Stimulated activated naive B cell treated with anti-CD40 and anti-IgM and Interleukin-4, amounts not matched to agents 10 μg/mL and 1 μg/mL and 100 μg/mL, for 72 hours (primary cell): Measurements from ENCODE around the gene FCN2.

Experiments
- ATAC-seq, 2 donors: fragments of 150-1000 bp; cut with Tn5 transposase; replicated peaks; 2 replicates each; pipeline ENCODE4 v1.10.0; 2021; ENCODE audit warnings: moderate library complexity in 1 of 2
- DNase-seq: peaks from one replicate; pipeline ENCODE4 v3.0.0; 2021
- H3K27ac Mint-ChIP-seq: one replicate; pipeline ENCODE4 v1.8.0; 2022; ENCODE audit warnings: mild to moderate bottlenecking, mixed read lengths
- H3K27me3 Mint-ChIP-seq, 2 donors: one replicate each; pipeline ENCODE4 v1.8.0; 2022; ENCODE audit warnings: mixed read lengths in 2 of 2
- H3K36me3 Mint-ChIP-seq, 2 donors: one replicate each; pipeline ENCODE4 v1.8.0; 2022; ENCODE audit warnings: mixed read lengths in 2 of 2, mild to moderate bottlenecking in 1 of 2
- H3K4me1 Mint-ChIP-seq, 2 donors: one replicate each; pipeline ENCODE4 v1.8.0; 2022; ENCODE audit warnings: mixed read lengths in 2 of 2, mild to moderate bottlenecking in 1 of 2
- H3K4me3 Mint-ChIP-seq, 2 donors: one replicate each; pipeline ENCODE4 v1.8.0; 2022; ENCODE audit warnings: mild to moderate bottlenecking in 2 of 2, mixed read lengths in 2 of 2, moderate library complexity in 1 of 2
- H3K9me3 Mint-ChIP-seq, 2 donors: one replicate each; pipeline ENCODE4 v1.8.0; 2022; ENCODE audit warnings: mixed read lengths in 2 of 2, mild to moderate bottlenecking in 1 of 2

The FCN2 gene

DNA sequence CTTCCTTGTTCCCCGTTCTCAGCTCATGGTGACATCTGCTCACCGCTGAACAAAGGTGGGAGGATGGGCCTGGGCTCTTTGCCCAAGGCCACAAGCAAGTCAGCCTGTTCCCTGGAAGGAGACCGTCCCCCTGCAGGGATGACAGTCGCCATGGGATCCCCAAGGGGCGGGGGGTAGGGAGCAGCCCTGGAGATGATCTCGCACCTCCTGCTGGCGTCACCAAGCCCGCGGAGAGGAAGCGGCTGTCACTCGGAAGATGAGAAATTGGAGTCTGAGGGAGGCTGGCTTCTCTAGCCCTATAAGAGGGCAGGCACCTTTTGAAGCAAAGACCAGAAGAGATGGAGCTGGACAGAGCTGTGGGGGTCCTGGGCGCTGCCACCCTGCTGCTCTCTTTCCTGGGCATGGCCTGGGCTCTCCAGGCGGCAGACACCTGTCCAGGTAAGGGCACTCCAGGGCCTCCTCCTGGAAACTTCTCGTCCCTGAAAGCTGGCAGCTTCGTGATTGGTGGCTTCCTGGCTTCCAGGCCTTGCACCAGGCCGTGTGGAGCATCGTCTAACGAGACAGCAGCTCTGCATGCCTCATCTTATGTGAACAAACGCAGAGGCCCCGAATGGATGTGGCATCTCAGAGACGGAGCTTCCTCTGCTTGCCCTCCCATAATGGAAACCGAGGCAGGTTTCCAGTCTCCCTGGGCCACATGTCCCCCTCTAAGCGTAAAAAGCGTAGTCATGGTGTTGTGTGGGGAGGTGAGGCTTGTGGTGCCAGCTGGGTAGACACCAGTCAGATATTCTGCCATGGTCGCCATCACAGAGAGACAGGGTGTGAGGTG is at the start of gene FCN2:
TSS of gene FCN2 (plus strand) at position 327 of the 829 bp plus-strand sequence. CDS start at position 339, 12 bp downstream.
- Mint-ChIP-seq H3K36me3 (no peaks in the 10 kb centered on the region), H3K4me3 (no peak within 1 kb of the TSS), H3K9me3 (no peaks in the 10 kb centered on the region), H3K4me1 (no peaks in the 10 kb centered on the region), H3K27me3 (peaks cover 35 to 67% of the 10 kb centered on the region in 2 donors), H3K27ac (no peak within 1 kb of the TSS)
- ATAC-seq = no peak
- DNase-seq = no peak

DNA sequence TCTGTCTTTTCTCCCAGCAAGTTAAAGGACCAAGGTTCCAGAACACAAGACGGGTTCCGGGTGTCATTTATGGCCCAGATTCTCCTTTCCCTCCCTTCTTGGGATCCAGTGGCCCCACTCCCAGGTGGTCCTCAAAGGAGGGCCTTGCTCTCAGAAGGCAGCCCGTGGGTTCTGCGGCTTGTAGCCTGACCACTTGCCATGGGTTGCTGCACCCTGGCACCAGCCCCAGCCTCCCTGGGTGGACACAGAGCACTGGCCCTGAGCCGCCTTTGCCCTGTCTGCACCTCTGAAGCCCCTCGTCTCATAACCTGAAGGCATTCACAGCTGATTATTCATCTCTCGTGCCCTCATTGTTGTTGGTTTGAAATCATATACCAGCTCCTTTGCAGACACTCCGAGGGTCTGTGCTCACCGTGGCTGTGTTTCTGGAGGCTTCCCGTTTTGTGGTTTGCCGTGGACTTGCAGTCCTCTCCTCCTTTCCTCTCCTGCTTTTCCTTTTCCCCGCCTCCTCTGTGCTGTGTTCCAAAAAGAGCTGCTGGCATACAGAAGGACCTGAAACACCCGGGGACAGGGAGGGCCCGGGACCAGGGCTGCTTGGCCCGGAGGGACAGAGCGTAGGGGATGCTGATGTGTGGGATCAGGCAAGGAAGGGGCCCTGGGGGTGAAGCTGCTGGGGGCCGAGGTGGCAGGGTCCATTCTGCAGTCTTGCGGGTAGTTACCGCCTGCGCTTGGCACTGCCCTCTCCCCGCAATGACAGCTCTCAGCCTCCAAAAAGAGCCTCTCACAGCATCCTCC is 49.5 kb upstream of the FCN2 start:
- no peak overlapping the region for H3K27ac Mint-ChIP-seq
- no peak overlapping the region for H3K4me3 Mint-ChIP-seq
- ATAC-seq (no peak), DNase-seq (no peak)
- H3K36me3 Mint-ChIP-seq = no peaks in the 10 kb centered on the region
- no peaks in the 10 kb centered on the region for H3K27me3 Mint-ChIP-seq
- H3K4me1 Mint-ChIP-seq = no peaks in the 10 kb centered on the region
- no peaks in the 10 kb centered on the region for H3K9me3 Mint-ChIP-seq

- Mint-ChIP-seq H3K9me3 (no peaks in the 10 kb centered on the region), H3K27me3 (no peaks in the 10 kb centered on the region), H3K4me1 (no peaks in the 10 kb centered on the region), H3K27ac (no peak overlapping the region), H3K4me3 (no peak overlapping the region), H3K36me3 (no peaks in the 10 kb centered on the region)
- DNase-seq = no peak
- ATAC-seq = no peak
Observed at GRCh38 chr9:134832471-134832870, 48.1 kb upstream of the FCN2 start.

GRCh38 chr9:134833294-134833880 is 47.2 kb upstream of the FCN2 start:
- no peaks in the 10 kb centered on the region for H3K9me3 Mint-ChIP-seq

GRCh38 chr9:134834217-134834956 is 46.2 kb upstream of the FCN2 start:
- Mint-ChIP-seq H3K27me3 (no peaks in the 10 kb centered on the region), H3K4me1 (no peaks in the 10 kb centered on the region), H3K9me3 (no peaks in the 10 kb centered on the region), H3K4me3 (no peak overlapping the region), H3K36me3 (no peaks in the 10 kb centered on the region), H3K27ac (no peak overlapping the region)
- no peak for ATAC-seq
- DNase-seq = no peak

More at GRCh38 chr9:134833294-134833880, 47.2 kb upstream of the FCN2 start:
- Mint-ChIP-seq H3K27ac (no peak overlapping the region), H3K27me3 (no peaks in the 10 kb centered on the region), H3K4me1 (no peaks in the 10 kb centered on the region), H3K36me3 (no peaks in the 10 kb centered on the region), H3K4me3 (no peak overlapping the region)
- DNase-seq (no peak), ATAC-seq (no peak)

DNA sequence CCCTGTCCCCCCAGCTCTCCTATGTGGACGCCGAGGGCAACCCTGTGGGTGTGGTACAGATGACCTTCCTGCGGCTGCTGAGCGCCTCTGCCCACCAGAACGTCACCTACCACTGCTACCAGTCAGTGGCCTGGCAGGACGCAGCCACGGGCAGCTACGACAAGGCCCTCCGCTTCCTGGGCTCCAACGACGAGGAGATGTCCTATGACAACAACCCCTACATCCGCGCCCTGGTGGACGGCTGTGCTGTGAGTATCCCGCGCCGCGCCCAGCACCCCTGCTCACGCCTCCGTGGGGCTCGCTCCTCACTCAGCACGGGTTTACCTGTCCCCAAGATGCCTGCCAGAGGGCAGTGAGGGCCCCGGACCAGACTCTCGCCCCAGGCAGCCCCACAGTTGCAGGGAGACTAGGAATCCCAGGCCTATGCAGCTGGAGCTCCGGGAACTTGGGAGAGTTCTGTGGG is 45.6 kb upstream of the FCN2 start:
- ATAC-seq = no peak
- no peaks in the 10 kb centered on the region for H3K9me3 Mint-ChIP-seq
- no peak overlapping the region for H3K4me3 Mint-ChIP-seq
- no peaks in the 10 kb centered on the region for H3K4me1 Mint-ChIP-seq
- H3K27me3 Mint-ChIP-seq = no peaks in the 10 kb centered on the region
- no peak overlapping the region for H3K27ac Mint-ChIP-seq
- DNase-seq = no peak
- no peaks in the 10 kb centered on the region for H3K36me3 Mint-ChIP-seq

- DNase-seq (no peak), ATAC-seq (no peak)
- Mint-ChIP-seq H3K9me3 (no peaks in the 10 kb centered on the region), H3K36me3 (no peaks in the 10 kb centered on the region), H3K27me3 (no peaks in the 10 kb centered on the region), H3K4me3 (no peak overlapping the region), H3K4me1 (no peaks in the 10 kb centered on the region), H3K27ac (no peak overlapping the region)
Observed at GRCh38 chr9:134835448-134835847, 45.2 kb upstream of the FCN2 start.

- no peaks in the 10 kb centered on the region for H3K36me3 Mint-ChIP-seq
- ATAC-seq (no peak), DNase-seq (no peak)
- H3K27me3 Mint-ChIP-seq = no peaks in the 10 kb centered on the region
- no peaks in the 10 kb centered on the region for H3K4me1 Mint-ChIP-seq
- no peaks in the 10 kb centered on the region for H3K9me3 Mint-ChIP-seq
- no peak overlapping the region for H3K27ac Mint-ChIP-seq
- no peak overlapping the region for H3K4me3 Mint-ChIP-seq
Observed at GRCh38 chr9:134835987-134836386, 44.6 kb upstream of the FCN2 start.

DNA sequence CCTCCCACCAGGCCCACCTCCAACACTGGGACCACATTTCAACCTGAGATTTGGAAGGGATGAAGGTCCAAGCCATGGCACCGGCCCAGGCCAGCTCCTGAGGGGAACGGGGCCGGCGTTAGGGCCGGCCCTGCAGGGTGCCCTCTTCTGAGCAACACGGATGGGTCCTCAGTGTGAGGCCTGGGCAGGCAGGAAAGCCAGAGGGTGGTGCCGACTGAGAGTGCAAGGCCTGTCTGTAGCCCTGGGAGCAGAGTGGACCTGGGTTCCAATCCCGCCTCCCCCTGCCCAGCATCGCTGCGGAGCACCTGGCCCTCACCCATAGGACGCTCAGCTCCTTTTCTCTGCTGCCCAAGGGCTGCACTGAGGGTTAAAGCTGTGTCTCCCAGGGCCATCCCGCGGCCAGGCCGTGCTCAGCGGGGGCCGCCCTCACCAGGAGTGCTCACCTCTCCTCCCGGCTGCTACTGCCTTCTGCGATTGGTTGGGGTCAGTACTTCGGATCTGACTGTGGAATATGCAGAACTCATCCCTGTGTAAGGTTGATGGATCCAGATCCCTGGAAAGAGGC is 44.1 kb upstream of the FCN2 start:
- H3K4me1 Mint-ChIP-seq = no peaks in the 10 kb centered on the region
- no peaks in the 10 kb centered on the region for H3K27me3 Mint-ChIP-seq
- H3K27ac Mint-ChIP-seq = no peak overlapping the region
- DNase-seq = no peak
- ATAC-seq = no peak
- H3K36me3 Mint-ChIP-seq = no peaks in the 10 kb centered on the region
- H3K4me3 Mint-ChIP-seq = no peak overlapping the region
- no peaks in the 10 kb centered on the region for H3K9me3 Mint-ChIP-seq

DNA sequence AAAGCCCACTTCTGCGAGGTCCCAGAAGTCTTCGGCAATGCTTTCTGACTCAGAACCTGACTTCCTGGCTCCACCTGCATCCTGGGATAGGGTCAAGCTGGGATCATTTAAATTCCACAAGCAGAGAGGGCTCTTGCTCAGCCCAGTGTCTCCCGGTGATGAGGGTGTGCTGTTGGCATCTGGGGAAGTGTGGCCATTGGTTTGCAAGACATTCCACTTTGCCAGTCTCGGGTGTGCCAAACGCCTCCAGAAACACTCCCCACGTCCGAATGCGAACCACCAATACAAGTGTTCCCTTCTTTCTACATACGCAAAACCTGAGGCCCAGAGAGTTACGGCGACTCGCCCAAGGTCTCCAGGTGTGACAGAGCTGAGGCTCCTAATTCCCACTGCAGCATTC is 43.1 kb upstream of the FCN2 start:
- H3K27ac Mint-ChIP-seq = no peak overlapping the region
- no peak for ATAC-seq
- no peak for DNase-seq
- no peaks in the 10 kb centered on the region for H3K36me3 Mint-ChIP-seq
- H3K4me1 Mint-ChIP-seq = no peaks in the 10 kb centered on the region
- no peaks in the 10 kb centered on the region for H3K9me3 Mint-ChIP-seq
- H3K27me3 Mint-ChIP-seq = no peaks in the 10 kb centered on the region
- no peak overlapping the region for H3K4me3 Mint-ChIP-seq

DNA sequence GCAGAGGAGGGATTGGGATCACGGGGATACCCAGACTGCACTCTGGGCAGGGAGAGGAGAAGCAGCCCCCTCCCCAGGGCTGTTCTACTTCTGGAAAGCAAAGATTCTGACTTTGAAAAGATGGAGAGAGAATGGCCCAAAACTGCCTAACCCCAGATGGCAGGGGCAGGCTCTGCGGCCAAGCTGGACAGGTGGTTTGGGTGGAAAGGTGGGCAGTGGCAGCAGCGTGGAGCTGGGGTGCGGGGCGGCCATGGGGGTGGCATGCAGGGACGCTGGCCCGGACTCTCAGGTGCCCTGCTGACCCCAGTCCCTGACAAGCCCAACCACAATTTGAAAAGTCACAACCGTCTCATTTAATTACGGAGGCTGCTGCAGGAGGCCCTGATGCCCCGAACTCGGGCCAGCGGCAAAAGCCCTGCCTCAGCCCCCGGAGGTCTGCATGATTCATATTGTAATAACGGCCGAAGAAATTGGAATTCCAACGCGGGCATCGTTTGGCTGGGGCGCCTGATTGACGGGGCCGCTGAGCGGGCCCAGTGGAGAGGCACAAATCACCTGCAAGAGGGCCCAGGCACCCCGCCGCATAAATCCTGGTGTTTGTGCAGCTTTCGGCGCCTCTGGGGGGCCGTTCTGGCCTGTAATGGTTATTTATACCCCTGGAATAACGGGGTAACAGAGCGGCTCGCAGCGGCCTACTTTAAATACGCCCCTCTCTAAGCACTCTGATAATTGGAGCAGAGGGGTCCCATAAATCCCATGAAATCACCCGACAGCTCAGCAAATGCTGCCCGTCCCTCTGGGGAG is 41.8 kb upstream of the FCN2 start:
- no peaks in the 10 kb centered on the region for H3K4me1 Mint-ChIP-seq
- DNase-seq (no peak), ATAC-seq (no peak)
- H3K27me3 Mint-ChIP-seq = no peaks in the 10 kb centered on the region
- H3K36me3 Mint-ChIP-seq = no peaks in the 10 kb centered on the region
- no peak overlapping the region for H3K4me3 Mint-ChIP-seq
- no peaks in the 10 kb centered on the region for H3K9me3 Mint-ChIP-seq
- no peak overlapping the region for H3K27ac Mint-ChIP-seq

DNA sequence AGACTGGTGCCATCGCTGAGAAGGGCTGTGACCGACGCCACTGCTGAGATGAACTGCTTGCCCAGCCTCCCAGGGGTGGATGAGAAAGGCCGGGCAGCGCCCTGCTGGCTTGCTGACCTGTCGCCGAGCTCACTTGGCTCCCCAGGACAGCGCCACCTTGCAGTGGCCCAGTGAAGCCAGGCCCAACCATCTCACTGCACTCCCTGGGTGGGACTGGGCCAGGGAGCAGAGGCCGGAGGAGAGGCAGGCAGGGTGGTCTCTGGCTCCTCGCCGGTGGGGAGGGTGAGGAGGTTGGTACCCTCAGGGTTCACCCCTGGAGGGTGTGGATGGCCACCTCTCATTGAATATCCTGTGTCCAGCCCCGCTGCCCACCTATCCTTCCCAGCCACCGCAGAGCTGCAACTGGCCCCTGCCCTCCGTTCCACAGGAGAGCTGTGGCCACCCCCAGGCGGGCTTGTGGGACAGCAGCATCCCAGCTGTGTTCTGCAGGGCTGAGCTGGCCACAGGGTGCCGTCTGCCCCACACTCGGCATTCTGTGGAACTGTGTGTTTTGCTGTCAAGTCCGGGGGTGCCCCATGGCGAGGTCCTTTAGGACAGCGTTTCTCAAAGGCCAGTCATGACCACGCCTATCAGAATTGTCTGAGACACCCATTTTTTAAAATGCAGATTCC is 41.0 kb upstream of the FCN2 start:
- DNase-seq (no peak), ATAC-seq (no peak)
- no peaks in the 10 kb centered on the region for H3K4me1 Mint-ChIP-seq
- H3K27me3 Mint-ChIP-seq = no peaks in the 10 kb centered on the region
- no peak overlapping the region for H3K4me3 Mint-ChIP-seq
- no peak overlapping the region for H3K27ac Mint-ChIP-seq
- no peaks in the 10 kb centered on the region for H3K36me3 Mint-ChIP-seq
- no peaks in the 10 kb centered on the region for H3K9me3 Mint-ChIP-seq

GRCh38 chr9:134840511-134840910 is 40.1 kb upstream of the FCN2 start:
- Mint-ChIP-seq H3K4me3 (no peak overlapping the region), H3K27me3 (no peaks in the 10 kb centered on the region), H3K9me3 (no peaks in the 10 kb centered on the region), H3K27ac (no peak overlapping the region), H3K36me3 (no peaks in the 10 kb centered on the region), H3K4me1 (no peaks in the 10 kb centered on the region)
- ATAC-seq (no peak), DNase-seq (no peak)
